Mononuclear cell (primary cell): ENCODE measurements around the gene TMEM151A. TPM values are rescaled to one million over a fixed set of nuclear protein-coding genes. Genes with fewer than 3 reads are reported as not detected.
"Not testable (repeated sequence)": the region's sequence is repeated elsewhere in the genome, so short reads cannot be mapped to it uniquely, and the experiment has no call there.

Source experiments
- H3K27me3 ChIP-seq: 2 replicates; pipeline ENCODE4 v1.6.0; 2011; ENCODE audit warnings: low read length, control low read depth; ENCODE audit not compliant: insufficient read depth
- H3K4me1 ChIP-seq: 2 replicates; pipeline ENCODE4 v1.5.1; 2011; ENCODE audit warnings: mild to moderate bottlenecking, low read length, control low read depth; ENCODE audit not compliant: insufficient read depth
- H3K4me3 ChIP-seq: 2 replicates; pipeline ENCODE4 v1.5.1; 2011; ENCODE audit warnings: mild to moderate bottlenecking, low read length, moderate library complexity
- H3K9me3 ChIP-seq: 2 replicates; pipeline ENCODE4 v1.5.1; 2011; ENCODE audit warnings: low read depth, mild to moderate bottlenecking, control low read depth, low read length
- total RNA-seq: library from RNA; depleted of rRNA; stranded (reverse); fragments of >200 nt; gene quantifications from one replicate; pipeline ENCODE4 v1.2.3, GENCODE V29; 2012

TMEM151A gene
- total RNA-seq = 0.21 TPM

GRCh38 chr11:66291706-66292542, at the start of gene TMEM151A:
Gene TMEM151A, plus strand, starts transcription at chr11:66291894. Its CDS starts 120 bp downstream, at chr11:66292014.
- Histone ChIP-seq H3K27me3 (peaks cover 29% of the 10 kb centered on the region), H3K9me3 (no peaks in the 10 kb centered on the region), H3K4me3 (no peak within 1 kb of the TSS), H3K4me1 (peaks cover 35% of the 10 kb centered on the region)

DNA sequence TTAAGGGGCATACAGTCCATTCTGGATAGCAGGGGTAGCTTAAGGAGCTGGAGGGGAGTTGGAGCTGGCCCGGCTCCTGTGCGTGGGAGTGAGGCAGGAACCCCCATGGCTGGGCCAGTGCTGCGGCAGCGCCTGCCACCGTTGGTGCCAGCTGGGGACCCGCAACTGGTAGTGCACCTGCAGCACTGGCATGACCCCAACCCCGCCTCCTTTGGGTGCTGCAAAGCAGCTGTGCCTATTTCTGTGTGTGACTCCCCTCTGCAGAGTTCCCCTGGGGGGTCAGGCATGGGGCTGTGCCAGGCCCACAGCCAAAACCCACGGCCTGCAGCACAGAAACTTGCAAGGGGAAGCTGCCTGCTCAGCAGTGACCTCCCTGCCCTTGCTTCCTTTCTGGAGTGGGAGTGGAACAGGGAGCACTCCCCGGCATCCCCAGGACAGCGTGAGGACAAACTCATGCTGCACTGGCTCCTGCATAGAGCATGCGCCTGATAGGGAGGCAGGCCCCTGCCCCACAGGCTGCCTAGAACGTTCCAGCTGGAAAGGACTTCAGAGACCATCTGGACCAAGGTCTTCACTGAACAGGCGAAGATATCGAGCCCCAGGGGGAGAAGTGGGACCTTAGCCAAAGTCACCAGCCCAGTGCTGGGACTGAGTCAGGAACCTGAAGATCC, 49.5 kb upstream of the TMEM151A start:
- Histone ChIP-seq H3K4me3 (no peak overlapping the region), H3K4me1 (no peaks in the 10 kb centered on the region), H3K27me3 (no peaks in the 10 kb centered on the region), H3K9me3 (no peaks in the 10 kb centered on the region)

GRCh38 chr11:66243782-66244535, 47.7 kb upstream of the TMEM151A start:
- Histone ChIP-seq H3K4me1 (no peaks in the 10 kb centered on the region), H3K4me3 (no peak overlapping the region), H3K27me3 (no peaks in the 10 kb centered on the region), H3K9me3 (no peaks in the 10 kb centered on the region)

DNA sequence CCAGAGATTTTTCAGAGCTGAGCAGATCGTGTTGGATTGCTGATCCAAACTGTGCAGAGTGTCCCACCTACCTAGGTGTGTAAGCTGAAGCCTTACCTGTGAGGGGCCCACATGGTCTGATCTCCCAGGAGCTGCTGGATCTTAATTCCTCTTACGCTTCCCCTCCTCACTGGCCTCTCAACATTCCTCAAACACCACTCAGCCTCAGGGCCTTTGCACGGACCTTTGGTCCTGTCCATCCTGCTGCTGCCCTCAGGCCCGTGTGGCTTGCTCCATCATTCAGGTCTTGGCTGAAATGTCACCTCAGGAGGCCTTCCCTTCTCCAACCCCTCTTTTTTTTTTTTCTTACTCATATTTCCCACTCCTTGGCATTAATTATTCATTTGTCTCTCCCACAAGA, 44.4 kb upstream of the TMEM151A start:
- Histone ChIP-seq H3K4me1 (no peaks in the 10 kb centered on the region), H3K27me3 (no peaks in the 10 kb centered on the region), H3K9me3 (no peaks in the 10 kb centered on the region), H3K4me3 (no peak overlapping the region)

DNA sequence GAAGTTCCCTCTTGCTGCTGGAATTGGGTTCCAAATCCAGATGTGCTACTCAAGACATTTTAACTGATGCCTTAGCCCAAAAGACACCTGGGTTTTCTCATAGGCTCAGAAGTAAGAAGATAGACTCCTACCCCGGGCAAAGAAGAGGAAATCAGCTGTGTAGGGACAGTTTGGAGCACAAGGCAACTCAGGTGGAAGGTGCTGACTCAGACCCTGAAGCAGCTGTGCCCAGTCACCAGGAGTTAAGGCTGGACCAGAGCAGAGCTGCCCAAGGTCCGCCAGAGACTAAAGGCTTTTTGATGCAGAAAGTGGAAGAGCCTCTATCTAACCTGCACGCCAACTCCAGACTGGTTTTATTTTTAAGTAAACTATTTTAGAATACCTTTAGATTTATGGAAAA, 43.9 kb upstream of the TMEM151A start:
- Histone ChIP-seq H3K27me3 (no peaks in the 10 kb centered on the region), H3K4me1 (no peaks in the 10 kb centered on the region), H3K4me3 (no peak overlapping the region), H3K9me3 (no peaks in the 10 kb centered on the region)

DNA sequence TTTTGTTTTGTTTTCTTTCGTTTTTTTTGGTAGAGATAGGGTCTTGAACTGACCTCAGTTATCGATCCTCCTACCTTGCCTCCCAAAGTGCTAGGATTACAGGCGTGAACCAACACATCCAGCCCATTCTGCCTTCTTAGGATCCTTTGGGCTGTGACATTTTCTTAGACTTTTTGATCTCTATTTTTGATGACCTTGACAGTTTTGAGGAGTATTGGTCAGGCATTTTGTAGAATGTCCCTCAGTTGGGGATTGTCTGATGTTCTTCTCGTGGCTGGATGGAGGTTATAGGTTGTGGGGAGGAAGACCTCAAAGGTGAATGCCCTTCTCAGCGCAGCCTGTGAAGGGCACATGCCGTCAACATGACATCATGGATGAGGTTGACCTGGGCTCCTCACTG, 42.8 kb upstream of the TMEM151A start:
- no peak overlapping the region for H3K4me3 ChIP-seq
- no peaks in the 10 kb centered on the region for H3K4me1 ChIP-seq
- no peaks in the 10 kb centered on the region for H3K9me3 ChIP-seq
- H3K27me3 ChIP-seq = no peaks in the 10 kb centered on the region

DNA sequence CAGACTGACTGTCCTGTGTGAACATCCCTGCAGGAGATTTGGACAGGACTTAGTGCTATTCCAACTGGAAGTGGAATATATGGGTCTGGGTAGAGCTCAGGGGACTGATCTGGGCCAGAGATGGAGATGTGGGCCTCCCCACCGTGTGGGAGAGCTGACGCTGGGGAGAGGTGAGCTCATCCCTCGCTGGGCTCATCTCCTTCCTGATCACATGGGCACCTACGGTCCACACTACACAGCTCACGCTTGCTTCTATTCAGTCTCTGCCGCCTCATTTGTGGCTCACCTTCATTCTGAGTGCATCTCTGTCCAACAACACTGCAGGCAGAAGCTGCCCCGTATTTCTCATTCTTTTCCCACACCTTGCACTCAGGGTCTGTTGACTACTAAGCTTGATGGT, 39.9 kb upstream of the TMEM151A start:
- no peaks in the 10 kb centered on the region for H3K9me3 ChIP-seq
- peaks cover 6% of the 10 kb centered on the region for H3K27me3 ChIP-seq
- H3K4me3 ChIP-seq = no peak overlapping the region
- peaks cover 7% of the 10 kb centered on the region for H3K4me1 ChIP-seq

GRCh38 chr11:66253081-66253480, 38.6 kb upstream of the TMEM151A start:
- not testable (repeated sequence) for H3K27me3 ChIP-seq, H3K9me3 ChIP-seq, H3K4me3 ChIP-seq
- H3K4me1 ChIP-seq = peaks cover 11% of the 10 kb centered on the region

- H3K9me3 ChIP-seq = no peaks in the 10 kb centered on the region
- H3K4me1 ChIP-seq = peaks cover 20% of the 10 kb centered on the region
- peaks cover 6% of the 10 kb centered on the region for H3K27me3 ChIP-seq
- H3K4me3 ChIP-seq = peak overlapping the region; percentile 70
Measured at GRCh38 chr11:66258473-66258893, 33.2 kb upstream of the TMEM151A start.

GRCh38 chr11:66259225-66259624, 32.5 kb upstream of the TMEM151A start:
- Histone ChIP-seq H3K27me3 (peaks cover 6% of the 10 kb centered on the region), H3K9me3 (no peaks in the 10 kb centered on the region), H3K4me3 (no peak overlapping the region), H3K4me1 (peaks cover 20% of the 10 kb centered on the region)

DNA sequence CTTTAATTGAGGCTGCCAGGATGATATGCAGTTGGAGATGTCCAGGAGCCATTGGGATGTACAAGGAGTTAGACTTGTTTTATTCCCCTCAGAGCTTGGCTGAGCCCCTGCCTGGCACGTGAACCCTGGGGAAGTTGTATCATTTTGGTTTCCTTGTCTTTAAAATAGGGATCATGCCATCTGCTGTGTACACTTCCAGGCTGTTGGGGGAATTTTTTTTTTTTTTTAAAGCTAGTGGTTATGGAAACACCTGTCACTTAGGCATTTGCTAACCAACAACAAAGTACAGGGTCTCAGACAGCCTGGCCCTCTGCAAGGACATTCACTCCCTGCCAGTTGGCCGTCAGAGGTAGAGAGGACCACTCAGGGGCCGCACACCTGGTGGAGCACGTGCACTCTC, 31.7 kb upstream of the TMEM151A start:
- no peaks in the 10 kb centered on the region for H3K9me3 ChIP-seq
- no peak overlapping the region for H3K4me3 ChIP-seq
- peaks cover 6% of the 10 kb centered on the region for H3K27me3 ChIP-seq
- H3K4me1 ChIP-seq = peaks cover 20% of the 10 kb centered on the region

- Histone ChIP-seq H3K27me3 (peaks cover 3% of the 10 kb centered on the region), H3K4me1 (peaks cover 15% of the 10 kb centered on the region), H3K9me3 (no peaks in the 10 kb centered on the region), H3K4me3 (no peak overlapping the region)
Measured at GRCh38 chr11:66261578-66261977, 30.1 kb upstream of the TMEM151A start.

DNA sequence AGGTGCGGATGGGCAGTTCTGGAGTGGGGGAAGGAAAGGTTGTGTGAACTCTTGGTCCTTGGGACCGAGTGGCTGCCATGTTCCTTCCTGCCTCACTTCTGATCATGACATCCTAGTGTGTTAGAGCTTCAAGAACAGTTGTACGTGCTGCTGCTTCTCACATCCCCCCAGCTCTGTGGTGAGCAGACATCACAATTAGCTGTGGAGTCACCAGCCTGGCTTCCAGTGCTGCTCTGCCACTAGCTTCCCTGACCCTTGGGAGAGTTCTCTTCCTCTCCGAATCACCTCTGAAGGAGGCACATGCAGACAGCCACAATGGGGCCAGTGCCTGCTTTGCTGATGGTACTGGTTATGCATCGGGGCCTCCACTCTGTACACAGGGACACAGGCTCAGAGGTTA, 29.5 kb upstream of the TMEM151A start:
- Histone ChIP-seq H3K4me3 (no peak overlapping the region), H3K4me1 (peaks cover 16% of the 10 kb centered on the region), H3K9me3 (no peaks in the 10 kb centered on the region), H3K27me3 (no peaks in the 10 kb centered on the region)

GRCh38 chr11:66262696-66263095, 29.0 kb upstream of the TMEM151A start:
- Histone ChIP-seq H3K4me3 (no peak overlapping the region), H3K27me3 (no peaks in the 10 kb centered on the region), H3K4me1 (peaks cover 18% of the 10 kb centered on the region), H3K9me3 (no peaks in the 10 kb centered on the region)

DNA sequence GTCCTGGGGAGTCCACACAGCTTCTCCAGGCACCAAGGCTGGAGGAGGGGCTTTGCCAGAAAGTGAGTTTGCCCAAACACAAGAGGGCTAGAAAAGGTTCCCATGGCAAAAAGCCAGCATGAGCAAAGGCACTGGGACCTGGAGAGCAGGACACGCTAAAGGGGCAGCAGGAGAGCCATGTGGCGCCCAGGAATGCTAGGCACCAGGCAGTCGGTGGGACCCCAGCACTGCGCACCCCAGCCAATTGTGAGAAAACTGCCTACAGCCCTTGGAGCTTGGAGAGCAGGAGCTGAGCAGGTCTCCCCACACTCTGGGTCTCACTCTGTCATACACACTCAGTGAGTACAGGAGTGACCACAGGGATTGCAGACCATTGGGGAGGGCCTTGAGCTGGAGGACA, 28.5 kb upstream of the TMEM151A start:
- Histone ChIP-seq H3K27me3 (no peaks in the 10 kb centered on the region), H3K4me1 (peaks cover 20% of the 10 kb centered on the region), H3K9me3 (no peaks in the 10 kb centered on the region), H3K4me3 (no peak overlapping the region)
